Stimulated activated memory B cell treated with anti-CD40 and anti-IgM and Interleukin-4, amounts not matched to agents 10 μg/mL and 1 μg/mL and 100 μg/mL, for 72 hours (primary cell): Measurements from ENCODE around the gene CTAGE1.

ENCODE experiments used
- ATAC-seq: fragments of 150-1000 bp; cut with Tn5 transposase; 2 replicates; pipeline ENCODE4 v1.10.0; 2021
- H3K27ac Mint-ChIP-seq: one replicate; pipeline ENCODE4 v1.8.0; 2022; ENCODE audit warnings: mild to moderate bottlenecking, mixed read lengths
- H3K27me3 Mint-ChIP-seq: one replicate; pipeline ENCODE4 v1.8.0; 2022; ENCODE audit warnings: mixed read lengths
- H3K36me3 Mint-ChIP-seq: one replicate; pipeline ENCODE4 v1.8.0; 2022; ENCODE audit warnings: mixed read lengths
- H3K4me1 Mint-ChIP-seq: one replicate; pipeline ENCODE4 v1.8.0; 2022; ENCODE audit warnings: mixed read lengths
- H3K4me3 Mint-ChIP-seq: one replicate; pipeline ENCODE4 v1.8.0; 2022; ENCODE audit warnings: mild to moderate bottlenecking, moderate library complexity, mixed read lengths
- H3K9me3 Mint-ChIP-seq: one replicate; pipeline ENCODE4 v1.8.0; 2022; ENCODE audit warnings: mixed read lengths

CTAGE1 gene

GRCh38 chr18:22387364-22387763 lies 30.4 kb downstream of the CTAGE1 start:
- Mint-ChIP-seq H3K4me3 (no peak overlapping the region), H3K4me1 (no peaks in the 10 kb centered on the region), H3K27me3 (no peaks in the 10 kb centered on the region), H3K36me3 (no peaks in the 10 kb centered on the region), H3K9me3 (peaks cover 3% of the 10 kb centered on the region), H3K27ac (no peak overlapping the region)
- no peak for ATAC-seq

DNA sequence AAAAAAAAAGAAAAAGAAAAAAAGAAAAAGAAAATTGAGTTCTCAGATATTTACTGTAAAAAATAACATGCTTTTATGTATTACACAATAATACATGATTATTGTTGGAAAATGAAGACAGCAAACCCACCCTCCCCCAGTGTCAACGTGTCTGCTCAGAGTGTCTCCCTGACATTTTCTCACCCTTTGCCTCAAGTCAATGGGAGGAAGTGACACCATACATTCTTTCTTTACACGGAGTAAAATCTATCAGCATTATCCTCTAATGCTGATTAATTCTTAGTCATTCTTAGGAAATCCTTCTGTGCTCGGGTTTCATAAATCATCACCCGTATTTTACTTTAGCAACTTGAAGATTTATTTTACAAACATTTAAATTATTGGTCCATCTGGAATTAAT lies 32.0 kb downstream of the CTAGE1 start:
- no peaks in the 10 kb centered on the region for H3K4me1 Mint-ChIP-seq
- no peaks in the 10 kb centered on the region for H3K36me3 Mint-ChIP-seq
- no peak for ATAC-seq
- H3K27ac Mint-ChIP-seq = no peak overlapping the region
- no peaks in the 10 kb centered on the region for H3K27me3 Mint-ChIP-seq
- H3K9me3 Mint-ChIP-seq = peaks cover 3% of the 10 kb centered on the region
- H3K4me3 Mint-ChIP-seq = no peak overlapping the region

GRCh38 chr18:22378672-22379282 lies 38.9 kb downstream of the CTAGE1 start:
- H3K4me3 Mint-ChIP-seq = no peak overlapping the region
- ATAC-seq = no peak
- H3K36me3 Mint-ChIP-seq = no peaks in the 10 kb centered on the region
- H3K27me3 Mint-ChIP-seq = no peaks in the 10 kb centered on the region
- no peaks in the 10 kb centered on the region for H3K4me1 Mint-ChIP-seq
- peaks cover 7% of the 10 kb centered on the region for H3K9me3 Mint-ChIP-seq
- H3K27ac Mint-ChIP-seq = no peak overlapping the region

DNA sequence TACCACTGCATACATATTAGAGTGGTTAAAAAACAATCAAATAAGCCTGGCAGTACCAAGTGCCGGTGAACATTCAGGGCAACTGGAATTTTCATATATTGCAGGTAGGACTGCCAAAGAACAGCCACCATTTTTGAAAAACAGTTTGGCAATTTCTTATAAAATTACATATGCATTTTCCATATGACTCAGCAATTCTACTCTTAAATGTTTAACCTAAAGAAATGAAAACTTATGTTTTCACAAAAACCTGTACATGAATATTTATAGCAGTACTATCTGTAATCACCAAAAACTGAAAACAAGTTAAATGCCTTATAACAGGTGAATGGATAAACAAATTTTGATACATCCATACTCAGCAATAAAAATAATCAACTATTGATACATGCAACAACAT lies 39.9 kb downstream of the CTAGE1 start:
- H3K27ac Mint-ChIP-seq = no peak overlapping the region
- H3K27me3 Mint-ChIP-seq = no peaks in the 10 kb centered on the region
- peaks cover 7% of the 10 kb centered on the region for H3K9me3 Mint-ChIP-seq
- ATAC-seq = no peak
- H3K4me3 Mint-ChIP-seq = no peak overlapping the region
- H3K36me3 Mint-ChIP-seq = no peaks in the 10 kb centered on the region
- H3K4me1 Mint-ChIP-seq = no peaks in the 10 kb centered on the region

DNA sequence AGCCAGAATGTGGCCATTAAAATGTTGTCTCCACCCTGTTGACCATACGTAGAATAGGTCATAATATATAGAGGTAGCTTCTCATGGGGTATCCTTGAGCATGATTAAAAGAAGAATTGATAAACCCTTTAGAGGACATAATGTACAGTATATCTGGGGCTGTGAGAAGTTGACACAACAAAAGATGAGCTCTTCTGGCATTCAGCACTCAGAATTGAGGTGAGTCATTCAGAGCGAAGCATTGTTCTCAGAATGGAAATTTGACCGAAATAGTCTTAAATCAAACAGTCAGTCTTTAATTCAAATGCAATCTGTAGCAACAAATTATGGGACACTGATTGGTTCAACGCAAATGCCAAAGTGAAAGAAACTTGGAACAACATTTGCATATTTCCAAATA lies 47.3 kb downstream of the CTAGE1 start:
- Mint-ChIP-seq H3K9me3 (peaks cover 2% of the 10 kb centered on the region), H3K4me1 (no peaks in the 10 kb centered on the region), H3K27ac (no peak overlapping the region), H3K27me3 (no peaks in the 10 kb centered on the region), H3K4me3 (no peak overlapping the region), H3K36me3 (no peaks in the 10 kb centered on the region)
- ATAC-seq = no peak

DNA sequence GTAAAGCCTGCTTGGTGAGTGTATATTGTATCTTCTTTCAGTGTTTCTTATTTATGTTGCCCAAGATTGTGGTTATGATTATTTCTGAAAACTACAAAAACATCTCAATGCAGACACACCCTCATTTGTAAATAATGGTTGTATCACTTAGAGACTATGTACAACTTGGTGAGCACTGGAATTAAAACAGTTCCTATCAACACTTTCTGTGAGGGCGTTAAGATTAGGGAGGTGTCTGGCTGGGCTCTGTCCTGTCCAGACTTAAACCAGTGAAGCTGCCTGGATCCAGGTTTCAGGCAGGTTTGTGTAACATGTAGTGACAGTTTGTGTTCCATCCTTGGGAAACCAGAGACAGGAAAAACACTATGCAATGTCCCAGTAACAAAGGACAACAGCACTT lies 49.7 kb downstream of the CTAGE1 start:
- Mint-ChIP-seq H3K27me3 (no peaks in the 10 kb centered on the region), H3K4me1 (no peaks in the 10 kb centered on the region), H3K9me3 (no peaks in the 10 kb centered on the region), H3K27ac (no peak overlapping the region), H3K4me3 (no peak overlapping the region), H3K36me3 (no peaks in the 10 kb centered on the region)
- ATAC-seq = no peak

DNA sequence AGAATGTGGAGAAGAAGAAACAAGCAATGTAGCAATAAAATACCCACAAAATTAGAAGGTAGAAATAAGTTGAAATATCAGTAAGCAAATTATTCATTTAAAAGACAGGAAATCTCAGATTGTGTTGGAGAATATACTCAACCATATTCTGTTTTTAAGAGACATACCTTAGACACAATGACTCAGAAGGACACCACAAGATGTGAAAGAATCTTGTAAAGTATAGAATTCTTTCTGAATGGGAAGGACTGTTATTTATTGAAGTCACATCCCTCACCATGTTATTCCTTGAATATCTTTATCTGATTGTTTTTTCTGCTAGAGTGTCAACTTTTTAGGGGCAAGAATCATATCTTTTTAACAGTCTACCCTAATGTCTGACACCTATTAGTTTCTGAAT lies 50.4 kb downstream of the CTAGE1 start:
- Mint-ChIP-seq H3K36me3 (no peaks in the 10 kb centered on the region), H3K4me1 (no peaks in the 10 kb centered on the region), H3K4me3 (no peak overlapping the region), H3K27ac (no peak overlapping the region), H3K27me3 (no peaks in the 10 kb centered on the region), H3K9me3 (no peaks in the 10 kb centered on the region)
- no peak for ATAC-seq

- Mint-ChIP-seq H3K27ac (no peak overlapping the region), H3K9me3 (no peaks in the 10 kb centered on the region), H3K27me3 (no peaks in the 10 kb centered on the region), H3K4me3 (no peak overlapping the region), H3K36me3 (no peaks in the 10 kb centered on the region), H3K4me1 (no peaks in the 10 kb centered on the region)
- ATAC-seq = no peak
These were observed 53.8 kb downstream of the CTAGE1 start for GRCh38 chr18:22363867-22364463.
